MM.1S (cell line): ENCODE measurements around the gene ADGRV1.

Experiments used
- CTCF ChIP-seq: fragments of 300-600 bp; sonication (generic); IDR thresholded peaks from 2 replicates; pipeline ENCODE4 v1.5.1; 2016; ENCODE audit warnings: antibody characterized with exemption, low read length, mixed read lengths
- EZH2 ChIP-seq: fragments of 300-600 bp; sonication (generic); optimal IDR thresholded peaks from 2 replicates; pipeline ENCODE3; 2017; ENCODE audit warnings: low read depth, mild to moderate bottlenecking, antibody characterized with exemption, low read length, mixed read lengths
- EZH2phosphoT487 ChIP-seq: fragments of 300-600 bp; sonication (generic); IDR thresholded peaks from 2 replicates; pipeline ENCODE4 v1.6.1; 2018; ENCODE audit warnings: antibody characterized with exemption, low read length

DNA sequence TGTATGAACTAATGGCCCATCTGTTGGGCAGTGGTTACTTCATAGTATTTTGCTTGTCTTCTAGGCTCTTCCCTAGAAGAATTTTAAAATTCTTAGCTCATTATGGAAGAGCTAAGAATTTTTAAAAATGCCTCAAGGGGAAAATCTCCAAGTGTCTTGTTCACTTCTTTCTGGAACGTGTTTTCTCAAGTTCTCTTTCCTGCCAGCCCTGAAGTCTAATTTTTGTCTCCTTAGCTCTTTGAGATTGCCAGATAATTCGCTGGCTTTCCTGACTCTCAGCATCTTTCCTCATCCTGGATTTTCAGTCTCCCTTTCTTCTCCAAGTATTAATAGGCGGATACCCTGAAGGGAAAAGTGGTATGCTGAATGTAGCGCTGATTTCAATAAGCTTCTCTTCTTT, 429.1 kb downstream of the ADGRV1 start:
- TF ChIP-seq EZH2phosphoT487: no peak
- TF ChIP-seq CTCF: no peak
- no peak for TF ChIP-seq EZH2
